ENCODE results near the gene BCORL1. TPM values are rescaled to one million over a fixed set of nuclear protein-coding genes. Genes with fewer than 3 reads are reported as not detected.

The BCORL1 gene
- total and polyA plus RNA-seq, 2 donors (not counting 1 experiment from before 2014, with no cell fraction given), result 1.9 to 14.3 TPM

GRCh38 chrX:130047416-130047815 is 65.0 kb downstream of the BCORL1 start:
- no peaks in the 10 kb centered on the region for H3K27me3 ChIP-seq (replicated peaks in 1 of 4; ENCODE audit: control extremely low read depth in 1 of 4, control insufficient read depth in 3 of 4, insufficient read depth in 4 of 4, low read length in 3 of 4)
- CTCF ChIA-PET, result no interaction called here
- no peak overlapping the region for H3K4me2 ChIP-seq (replicated peaks; ENCODE audit: low read depth, low read length, poor library complexity, severe bottlenecking)
- no peaks in the 10 kb centered on the region for H3K79me2 ChIP-seq (ENCODE audit: control insufficient read depth, insufficient read depth, low read length)
- no peaks in the 10 kb centered on the region for H4K20me1 ChIP-seq (ENCODE audit: control insufficient read depth, insufficient read depth, low read length, poor library complexity, severe bottlenecking)
- H3K9me3 Mint-ChIP-seq (ENCODE audit: insufficient read depth), result no peaks in the 10 kb centered on the region
- no peak overlapping the region for H3K4me3 ChIP-seq (ENCODE audit: control extremely low read depth in 1 of 5, extremely low read depth in 1 of 5, insufficient read depth in 1 of 5, low read depth in 2 of 5, low read length in 4 of 5)
- intact Hi-C loops (cut with micrococcal nuclease), result no loop called here
- H3K4me1 Mint-ChIP-seq, result no peaks in the 10 kb centered on the region
- no peak overlapping the region for H3K27ac ChIP-seq (ENCODE audit: low read length in 2 of 2)
- H3K9ac ChIP-seq (ENCODE audit: low read length), result no peak overlapping the region
- H3K4me3 Mint-ChIP-seq, result no peak overlapping the region
- H3K9me3 ChIP-seq (ENCODE audit: control extremely low read depth in 1 of 3, control insufficient read depth in 2 of 3, insufficient read depth in 1 of 3, low read length in 2 of 3), result no peaks in the 10 kb centered on the region
- ATAC-seq (ENCODE audit: low read depth), result no peak
- H3K36me3 ChIP-seq (replicated peaks in 1 of 2; ENCODE audit: control extremely low read depth in 1 of 2, control insufficient read depth in 1 of 2, extremely low read depth in 1 of 2, insufficient read depth in 2 of 2, low read length in 1 of 2), result peaks cover 0 to 16% of the 10 kb centered on the region in 2 experiments
- TF ChIP-seq CTCF (IDR thresholded peaks at IDR 0.05) (no peak), EZH2 (IDR thresholded peaks at IDR 0.05; ENCODE audit: borderline replicate concordance, insufficient read depth, low read depth, low read length, poor library complexity, severe bottlenecking) (no peak)
- H2AFZ ChIP-seq (ENCODE audit: insufficient read depth, low read depth, low read length, poor library complexity, severe bottlenecking), result no peak overlapping the region
- no peak for DNase-seq
- H3K27me3 Mint-ChIP-seq, result no peaks in the 10 kb centered on the region
- no peaks in the 10 kb centered on the region for H3K4me1 ChIP-seq (ENCODE audit: control insufficient read depth in 2 of 2, insufficient read depth in 2 of 2, low read length in 2 of 2)
- 100% methylated on average over 1 of the region's 5 CpGs for WGBS (ENCODE audit: insufficient coverage)
- H3K27ac Mint-ChIP-seq, result no peak overlapping the region
- POLR2A ChIA-PET, result no interaction called here

GRCh38 chrX:130048686-130049222 is 66.3 kb downstream of the BCORL1 start:
- Histone ChIP-seq H3K27me3 (replicated peaks in 1 of 4; ENCODE audit: control extremely low read depth in 1 of 4, control insufficient read depth in 3 of 4, insufficient read depth in 4 of 4, low read length in 3 of 4) (no peaks in the 10 kb centered on the region), H3K27ac (ENCODE audit: low read length in 2 of 2) (no peak overlapping the region), H4K20me1 (ENCODE audit: control insufficient read depth, insufficient read depth, low read length, poor library complexity, severe bottlenecking) (no peaks in the 10 kb centered on the region), H3K36me3 (replicated peaks in 1 of 2; ENCODE audit: control extremely low read depth in 1 of 2, control insufficient read depth in 1 of 2, extremely low read depth in 1 of 2, insufficient read depth in 2 of 2, low read length in 1 of 2) (peaks cover 0 to 20% of the 10 kb centered on the region in 2 experiments), H3K4me1 (ENCODE audit: control insufficient read depth in 2 of 2, insufficient read depth in 2 of 2, low read length in 2 of 2) (no peaks in the 10 kb centered on the region), H3K9me3 (ENCODE audit: control extremely low read depth in 1 of 3, control insufficient read depth in 2 of 3, insufficient read depth in 1 of 3, low read length in 2 of 3) (no peaks in the 10 kb centered on the region), H3K79me2 (ENCODE audit: control insufficient read depth, insufficient read depth, low read length) (no peaks in the 10 kb centered on the region), H3K4me3 (ENCODE audit: control extremely low read depth in 1 of 5, extremely low read depth in 1 of 5, insufficient read depth in 1 of 5, low read depth in 2 of 5, low read length in 4 of 5) (no peak overlapping the region), H3K9ac (ENCODE audit: low read length) (no peak overlapping the region), H3K4me2 (replicated peaks; ENCODE audit: low read depth, low read length, poor library complexity, severe bottlenecking) (no peak overlapping the region), H2AFZ (ENCODE audit: insufficient read depth, low read depth, low read length, poor library complexity, severe bottlenecking) (no peak overlapping the region)
- H3K4me1 Mint-ChIP-seq, result no peaks in the 10 kb centered on the region
- intact Hi-C loops (cut with micrococcal nuclease), result no loop called here
- TF ChIP-seq EZH2 (IDR thresholded peaks at IDR 0.05; ENCODE audit: borderline replicate concordance, insufficient read depth, low read depth, low read length, poor library complexity, severe bottlenecking) (no peak), CTCF (IDR thresholded peaks at IDR 0.05) (no peak)
- H3K9me3 Mint-ChIP-seq (ENCODE audit: insufficient read depth), result no peaks in the 10 kb centered on the region
- H3K27ac Mint-ChIP-seq, result no peak overlapping the region
- H3K4me3 Mint-ChIP-seq, result no peak overlapping the region
- no peaks in the 10 kb centered on the region for H3K27me3 Mint-ChIP-seq
- CTCF ChIA-PET, result no interaction called here
- POLR2A ChIA-PET, result no interaction called here
- WGBS (ENCODE audit: insufficient coverage), result no CpG with 5 or more reads among the region's 4 CpGs
- DNase-seq (no peak), ATAC-seq (ENCODE audit: low read depth) (no peak)

Data from B cell (primary cell).